Measurements from ENCODE around the gene LRRC51. TPM values are rescaled to one million over a fixed set of nuclear protein-coding genes. Genes with fewer than 3 reads are reported as not detected.
A peak's percentile ranks its signal among the peaks of the same experiment; 100 is the strongest.
"Not testable (repeated sequence)": the region's sequence is repeated elsewhere in the genome, so short reads cannot be mapped to it uniquely, and the experiment has no call there.

LRRC51 gene
- polyA plus RNA-seq, 2 donors: 3.1 to 4.6 TPM

DNA sequence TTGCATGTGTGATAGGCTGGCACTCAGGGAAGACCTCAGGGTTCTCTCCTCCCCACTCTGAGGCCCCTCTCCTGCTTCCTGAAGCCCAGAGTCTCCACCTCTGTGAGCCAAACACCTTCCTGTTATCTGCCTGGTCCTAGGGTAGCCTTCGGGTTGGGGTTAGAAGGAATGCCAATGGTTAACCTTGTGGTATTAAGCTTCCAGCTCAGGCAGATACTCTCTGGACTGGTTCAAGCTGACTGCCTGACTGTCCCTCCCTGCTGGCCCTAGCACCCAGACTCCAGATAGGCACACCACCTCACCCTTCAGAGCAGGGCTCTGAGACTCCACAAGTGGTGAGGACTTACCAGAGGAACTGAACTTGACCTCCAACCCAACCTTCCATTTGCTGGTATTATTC is 61.9 kb downstream of the LRRC51 start:
- H3K27me3 ChIP-seq (ENCODE audit: control insufficient read depth in 1 of 2, insufficient read depth in 2 of 2, low read length in 2 of 2); H3K36me3 ChIP-seq (ENCODE audit: control insufficient read depth in 2 of 2, insufficient read depth in 2 of 2, low read length in 1 of 2); H3K27ac ChIP-seq (ENCODE audit: low read depth in 2 of 2, low read length in 1 of 2); H3K4me1 ChIP-seq (ENCODE audit: control insufficient read depth in 2 of 2, insufficient read depth in 2 of 2, low read length in 1 of 2); H3K4me3 ChIP-seq (ENCODE audit: low read depth in 1 of 2, low read length in 2 of 2); H3K9me3 ChIP-seq (ENCODE audit: control insufficient read depth in 2 of 2, insufficient read depth in 1 of 2, low read depth in 1 of 2, low read length in 1 of 2): not testable (repeated sequence)
- WGBS, 2 donors: 44 to 53% methylated on average over 1 of the region's 1 CpG

DNA sequence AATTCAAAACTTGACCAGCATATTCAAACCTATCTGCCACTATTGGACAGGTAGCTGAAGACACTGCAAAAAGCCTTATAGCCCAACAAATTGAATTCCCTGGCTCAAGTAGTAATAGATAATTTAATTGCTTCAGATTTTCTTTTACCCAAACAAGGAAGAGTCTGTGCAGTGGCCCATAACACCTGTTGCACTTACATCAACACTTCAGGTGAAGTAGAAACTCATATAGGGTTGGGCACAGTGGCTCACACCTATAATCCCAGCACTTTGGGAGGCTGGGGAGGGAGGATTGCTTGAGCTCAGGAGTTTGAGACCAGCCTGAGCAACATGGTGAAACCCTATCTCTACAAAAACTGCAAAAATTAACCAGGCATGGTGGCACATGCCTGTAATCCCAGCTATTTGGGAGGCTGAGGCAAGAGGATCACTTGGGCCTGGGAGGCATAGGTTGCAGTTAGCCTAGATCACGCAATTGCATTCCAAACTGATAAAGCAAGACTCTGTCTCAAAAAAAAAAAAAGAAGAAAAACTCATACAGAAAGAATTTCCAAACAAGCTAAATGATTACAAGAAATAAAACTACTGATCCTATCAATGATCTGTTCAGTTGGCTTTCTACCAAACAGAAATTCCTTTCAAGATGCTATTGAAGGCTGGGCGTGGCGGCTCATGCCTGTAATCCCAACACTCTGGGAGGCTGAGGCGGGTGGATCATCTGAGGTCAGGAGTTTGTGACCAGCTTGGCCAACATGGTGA is 64.3 kb downstream of the LRRC51 start:
- Histone ChIP-seq H3K4me3 (ENCODE audit: low read depth in 1 of 2, low read length in 2 of 2) (no peak overlapping the region), H3K27me3 (ENCODE audit: control insufficient read depth in 1 of 2, insufficient read depth in 2 of 2, low read length in 2 of 2) (no peaks in the 10 kb centered on the region), H3K27ac (ENCODE audit: low read depth in 2 of 2, low read length in 1 of 2) (peak overlapping the region in 1 of 2 donors; percentile 12), H3K36me3 (ENCODE audit: control insufficient read depth in 2 of 2, insufficient read depth in 2 of 2, low read length in 1 of 2) (no peaks in the 10 kb centered on the region), H3K9me3 (ENCODE audit: control insufficient read depth in 2 of 2, insufficient read depth in 1 of 2, low read depth in 1 of 2, low read length in 1 of 2) (no peaks in the 10 kb centered on the region), H3K4me1 (ENCODE audit: control insufficient read depth in 2 of 2, insufficient read depth in 2 of 2, low read length in 1 of 2) (no peaks in the 10 kb centered on the region)
- WGBS, 2 donors: 53 to 59% methylated on average over 4 of the region's 4 CpGs

Other genes starting within 250 kb of the LRRC51 start
- not detected for gene DEFB108B, start 247.7 kb upstream of the LRRC51 start, polyA plus RNA-seq
- not detected for gene DEFB131B, start 202.4 kb upstream of the LRRC51 start, polyA plus RNA-seq
- 1 to 10 TPM; 1.9 to 4.7 TPM for gene XNDC1N, start 152.3 kb upstream of the LRRC51 start, polyA plus RNA-seq
- 10 to 100 TPM in 1 of 2 donors, 1 to 10 TPM in 1; 9.6 to 15.2 TPM for gene RNF121, start 151.8 kb upstream of the LRRC51 start, polyA plus RNA-seq
- gene IL18BP, start 81.9 kb upstream of the LRRC51 start, polyA plus RNA-seq: 1 to 10 TPM; 2.9 to 4.6 TPM
- 100 to 1,000 TPM; 108 to 205 TPM for gene NUMA1, start 308 bp upstream of the LRRC51 start, polyA plus RNA-seq
- 100 to 1,000 TPM in 1 of 2 donors, 10 to 100 TPM in 1; 50.6 to 109 TPM for gene LAMTOR1, start 22.4 kb downstream of the LRRC51 start, polyA plus RNA-seq
- not detected for gene TOMT, start 25.1 kb downstream of the LRRC51 start, polyA plus RNA-seq
- gene ANAPC15, start 31.8 kb downstream of the LRRC51 start, polyA plus RNA-seq: 10 to 100 TPM; 46.8 to 60.0 TPM
- gene FOLR3, start 54.9 kb downstream of the LRRC51 start, polyA plus RNA-seq: under 1 TPM; 0.11 to 0.41 TPM
- under 1 TPM; 0.26 to 0.94 TPM for gene FOLR1, start 111.3 kb downstream of the LRRC51 start, polyA plus RNA-seq
- 1 to 10 TPM; 1.1 to 2.8 TPM for gene FOLR2, start 135.9 kb downstream of the LRRC51 start, polyA plus RNA-seq
- gene INPPL1, start 143.9 kb downstream of the LRRC51 start, polyA plus RNA-seq: 10 to 100 TPM; 28.9 to 88.1 TPM
- not detected for gene PHOX2A, start 163.3 kb downstream of the LRRC51 start, polyA plus RNA-seq

All from esophagus (tissue), 2 donors.